Activated CD8-positive, alpha-beta memory T cell treated with anti-CD3 and anti-CD28 coated beads, Interleukin-2, amount 50 U/mL, for 1 hour (primary cell): ENCODE data around the gene DVL1.

ENCODE experiments used
- DNase-seq: peaks from one replicate; pipeline ENCODE4 v3.0.0-alpha.2; 2020; ENCODE audit errors: extremely low read depth

DVL1 gene

GRCh38 chr1:1356796-1357401 lies 7.7 kb upstream of the DVL1 start:
- no peak for DNase-seq

- no peak for DNase-seq
Observed at GRCh38 chr1:1356166-1356795, 7.1 kb upstream of the DVL1 start.

- DNase-seq: no peak
Observed at GRCh38 chr1:1355416-1355815, 6.2 kb upstream of the DVL1 start.

GRCh38 chr1:1354271-1355247 lies 5.3 kb upstream of the DVL1 start:
- no peak for DNase-seq

- no peak for DNase-seq
Observed at GRCh38 chr1:1353389-1354151, 4.4 kb upstream of the DVL1 start.

- no peak for DNase-seq
Observed at GRCh38 chr1:1352786-1353388, 3.7 kb upstream of the DVL1 start.

- DNase-seq: no peak
Observed at GRCh38 chr1:1351511-1352427, 2.6 kb upstream of the DVL1 start.

GRCh38 chr1:1348420-1349255 lies 580 bp downstream of the DVL1 start:
- no peak for DNase-seq

- DNase-seq: no peak
Observed at GRCh38 chr1:1347663-1348419, 1.4 kb downstream of the DVL1 start.

- no peak for DNase-seq
Observed at GRCh38 chr1:1347026-1347595, 2.1 kb downstream of the DVL1 start.

GRCh38 chr1:1346501-1346890 lies 2.7 kb downstream of the DVL1 start:
- DNase-seq: no peak

GRCh38 chr1:1345860-1346500 lies 3.2 kb downstream of the DVL1 start:
- no peak for DNase-seq

- DNase-seq: no peak
Observed at GRCh38 chr1:1345384-1345783, 3.8 kb downstream of the DVL1 start.

GRCh38 chr1:1344655-1345361 lies 4.4 kb downstream of the DVL1 start:
- DNase-seq: no peak

GRCh38 chr1:1343811-1344421 lies 5.3 kb downstream of the DVL1 start:
- DNase-seq: no peak

GRCh38 chr1:1342584-1343115 lies 6.6 kb downstream of the DVL1 start:
- DNase-seq: no peak
